A172 (cell line): Measurements from ENCODE around the gene RASA4B. TPM values are rescaled to one million over a fixed set of nuclear protein-coding genes. Genes with fewer than 3 reads are reported as not detected.
"Not testable (repeated sequence)": the region's sequence is repeated elsewhere in the genome, so short reads cannot be mapped to it uniquely, and the experiment has no call there.

ENCODE experiments used
- DNase-seq: peaks from one replicate; pipeline ENCODE4 v3.0.0-alpha.2; 2015; ENCODE audit warnings: low spot score
- total RNA-seq: library from RNA; depleted of rRNA; stranded (reverse); fragments of >200 nt; shearing (Covaris generic); gene quantifications from 2 replicates; pipeline ENCODE4 v1.2.3, GENCODE V29; 2014

The RASA4B gene
- total RNA-seq, 1 experiment from 2014 or later: 3.9 TPM

GRCh38 chr7:102511860-102512522 lies 5.6 kb downstream of the RASA4B start:
- DNase-seq: not testable (repeated sequence)

GRCh38 chr7:102510575-102510974 lies 7.0 kb downstream of the RASA4B start:
- DNase-seq: not testable (repeated sequence)

- not testable (repeated sequence) for DNase-seq
These were observed 10.0 kb downstream of the RASA4B start for GRCh38 chr7:102507410-102508088.

GRCh38 chr7:102505298-102506185 lies 12.0 kb downstream of the RASA4B start:
- not testable (repeated sequence) for DNase-seq

GRCh38 chr7:102503141-102503540 lies 14.4 kb downstream of the RASA4B start:
- not testable (repeated sequence) for DNase-seq

GRCh38 chr7:102498321-102498720 lies 19.3 kb downstream of the RASA4B start:
- DNase-seq: not testable (repeated sequence)

- not testable (repeated sequence) for DNase-seq
These were observed 20.3 kb downstream of the RASA4B start for GRCh38 chr7:102497308-102497707.

GRCh38 chr7:102496861-102497260 lies 20.7 kb downstream of the RASA4B start:
- not testable (repeated sequence) for DNase-seq

GRCh38 chr7:102494473-102495149 lies 23.0 kb downstream of the RASA4B start:
- not testable (repeated sequence) for DNase-seq

GRCh38 chr7:102494026-102494425 lies 23.6 kb downstream of the RASA4B start:
- DNase-seq: not testable (repeated sequence)

- DNase-seq: not testable (repeated sequence)
These were observed 24.2 kb downstream of the RASA4B start for GRCh38 chr7:102493220-102493935.

- not testable (repeated sequence) for DNase-seq
These were observed 27.0 kb downstream of the RASA4B start for GRCh38 chr7:102490529-102491075.

- not testable (repeated sequence) for DNase-seq
These were observed 33.3 kb downstream of the RASA4B start for GRCh38 chr7:102484317-102484716.

GRCh38 chr7:102481962-102482361 lies 35.6 kb downstream of the RASA4B start:
- not testable (repeated sequence) for DNase-seq

- DNase-seq: not testable (repeated sequence)
These were observed 37.5 kb downstream of the RASA4B start for GRCh38 chr7:102479982-102480637.

- not testable (repeated sequence) for DNase-seq
These were observed 38.4 kb downstream of the RASA4B start for GRCh38 chr7:102479209-102479584.

GRCh38 chr7:102478314-102479208 lies 39.0 kb downstream of the RASA4B start, which contains the start of gene POLR2J:
POLR2J (minus strand) TSS chr7:102478922; CDS start chr7:102478860, 62 bp downstream.
- DNase-seq: peak; percentile 38

GRCh38 chr7:102474736-102475435 lies 42.7 kb downstream of the RASA4B start:
- not testable (repeated sequence) for DNase-seq
